A549 (cell line): ENCODE results near the gene WNT6. TPM values are rescaled to one million over a fixed set of nuclear protein-coding genes. Genes with fewer than 3 reads are reported as not detected.

Experiments used
- ATAC-seq, 2 experiments: fragments of 200-7000 bp in 1 of 2; fragments of >200 bp in 1 of 2; cut with Nextera tagmentation in 1 of 2; cut with Tn5 transposase in 1 of 2; 3 replicates each; pipeline versions ENCODE4 v1.8.0 to v1.9.1; 2018 to 2020; ENCODE audit warnings: mild to moderate bottlenecking in 1 of 2, moderate library complexity in 1 of 2
- CTCF ChIA-PET: fragments of 300-600 bp; sonication (Branson Sonifier 250); formaldehyde crosslinking; extraction: SDS; loops from one replicate; lab custom pipeline; 2021; ENCODE audit warnings: antibody characterized with exemption, inconsistent platforms; lab: Yijun Ruan, JAX
- POLR2A ChIA-PET: fragments of 350-600 bp; formaldehyde crosslinking; extraction: SDS; loops from one replicate; lab custom pipeline; 2021; ENCODE audit warnings: antibody characterized with exemption, inconsistent platforms; lab: Yijun Ruan, JAX
- DNase-seq, 2 experiments: peaks; one replicate each; pipeline versions ENCODE4 v3.0.0 to v3.0.0-alpha.2; 2011 to 2016; ENCODE audit warnings: low read depth in 1 of 2, low spot score in 1 of 2
- FAIRE-seq: peaks from 2 replicates; lab custom pipeline; 2011; peaks lifted over from hg19 to GRCh38; lab: Jason Lieb, UNC
- H3K27ac ChIP-seq, 2 experiments: fragments of >200 bp; sonication (Bioruptor Twin); formaldehyde crosslinking; 3 replicates each; pipeline ENCODE4 v1.5.1; 2016 to 2017
- H3K4me1 ChIP-seq: fragments of >200 bp; sonication (Bioruptor Twin); formaldehyde crosslinking; 3 replicates; pipeline ENCODE4 v1.6.1; 2016
- H3K4me2 ChIP-seq: fragments of >200 bp; sonication (Bioruptor Twin); formaldehyde crosslinking; 3 replicates; pipeline ENCODE4 v1.6.1; 2016
- H3K4me3 ChIP-seq: fragments of >200 bp; sonication (Bioruptor Twin); formaldehyde crosslinking; 3 replicates; pipeline ENCODE4 v1.5.1; 2016
- H3K9me3 ChIP-seq: fragments of >200 bp; sonication (Bioruptor Twin); formaldehyde crosslinking; 3 replicates; pipeline ENCODE4 v1.6.1; 2016
- ATOH8 ChIP-seq: fragments of 250-450 bp; sonication (Bioruptor Pico); IDR thresholded peaks from 2 replicates; pipeline ENCODE4 v1.5.0; 2020; ENCODE audit warnings: low read depth, mild to moderate bottlenecking, moderate library complexity
- CBX2 ChIP-seq: fragments of 200-600 bp; sonication (generic); IDR thresholded peaks from 2 replicates; pipeline ENCODE4 v1.6.1; 2016; ENCODE audit warnings: low read depth, mild to moderate bottlenecking, borderline replicate concordance
- CEBPB ChIP-seq, 2 experiments: fragments of >200 bp in 1 of 2; sonication (Bioruptor Twin) in 1 of 2; formaldehyde crosslinking in 1 of 2; IDR thresholded peaks; 2 replicates each; pipeline ENCODE4 v1.6.1; 2012 to 2016
- CTCF ChIP-seq: fragments of >200 bp; sonication (Bioruptor Twin); formaldehyde crosslinking; IDR thresholded peaks from 3 replicates; pipeline ENCODE4 v1.5.1; 2016
- ELK1 ChIP-seq: fragments of 150-350 bp; IDR thresholded peaks from 2 replicates; pipeline ENCODE4 v1.6.1; 2014; ENCODE audit warnings: low read depth, mild to moderate bottlenecking, low read length
- EP300 ChIP-seq, 2 experiments: fragments of >200 bp; sonication (Bioruptor Twin); formaldehyde crosslinking; IDR thresholded peaks; 2 replicates in 1 of 2; 3 replicates in 1 of 2; pipeline ENCODE4 v1.6.1; 2016 to 2017
- GATA3 ChIP-seq: IDR thresholded peaks from 2 replicates; pipeline ENCODE4 v1.6.1; 2012; ENCODE audit warnings: borderline replicate concordance
- HDAC2 ChIP-seq: fragments of 200-600 bp; sonication (generic); IDR thresholded peaks from 2 replicates; pipeline ENCODE4 v1.6.1; 2016
- HMGXB4 ChIP-seq: fragments of 250-450 bp; sonication (Bioruptor Pico); IDR thresholded peaks from 2 replicates; pipeline ENCODE4 v1.5.0; 2021; ENCODE audit warnings: mild to moderate bottlenecking, moderate library complexity, borderline replicate concordance
- HOXB13 ChIP-seq: fragments of 250-450 bp; sonication (Bioruptor Pico); IDR thresholded peaks from 2 replicates; pipeline ENCODE4 v1.5.0; 2020; ENCODE audit warnings: low read depth, mild to moderate bottlenecking, moderate library complexity
- JUN ChIP-seq, 2 experiments: fragments of >200 bp; sonication (Bioruptor Twin); formaldehyde crosslinking; IDR thresholded peaks; 2 replicates in 1 of 2; 3 replicates in 1 of 2; pipeline ENCODE4 v1.6.1; 2016 to 2017
- KDM1A ChIP-seq: fragments of 200-600 bp; sonication (generic); IDR thresholded peaks from 2 replicates; pipeline ENCODE4 v1.6.1; 2016; ENCODE audit warnings: low read depth, mild to moderate bottlenecking
- PBX3 ChIP-seq: IDR thresholded peaks from 2 replicates; pipeline ENCODE4 v1.6.1; 2012
- RAD21 ChIP-seq, 2 experiments: fragments of >200 bp in 1 of 2; sonication (Bioruptor Twin) in 1 of 2; formaldehyde crosslinking in 1 of 2; IDR thresholded peaks in 1 of 2; conservative IDR thresholded peaks in 1 of 2; 2 replicates in 1 of 2; 3 replicates in 1 of 2; pipeline ENCODE4 v1.6.1; 2012 to 2018; ENCODE audit warnings: inconsistent platforms in 1 of 2
- RARB ChIP-seq: fragments of 250-450 bp; sonication (Bioruptor Pico); IDR thresholded peaks from 2 replicates; pipeline ENCODE4 v1.8.0; 2021; ENCODE audit warnings: mild to moderate bottlenecking, moderate library complexity
- REST ChIP-seq: fragments of 200-600 bp; sonication (generic); IDR thresholded peaks from 2 replicates; pipeline ENCODE4 v1.6.1; 2016; ENCODE audit warnings: antibody characterized with exemption, mild to moderate bottlenecking, moderate library complexity
- SMC3 ChIP-seq: fragments of >200 bp; sonication (Bioruptor Twin); formaldehyde crosslinking; IDR thresholded peaks from 3 replicates; pipeline ENCODE4 v1.6.1; 2018; ENCODE audit warnings: inconsistent platforms
- SREBF2 ChIP-seq: fragments of 450-650 bp; IDR thresholded peaks from 2 replicates; pipeline ENCODE4 v1.6.1; 2014; ENCODE audit warnings: mild to moderate bottlenecking, moderate library complexity
- WGBS: methylation state at CpG from one replicate; pipeline ENCODE4 v1.1.6; 2017; ENCODE audit errors: missing lambda C conversion rate; 5-methylcytosine and 5-hydroxymethylcytosine counted together
- polyA plus RNA-seq, 4 experiments: library from polyadenylated mRNA; depleted of rRNA in 3 of 4; stranded (reverse); fragments of >200 nt; fragmentation: RNase III in 1 of 4; extraction: RNeasy Plus Mini Kit Qiagen cat#74134 plus additional on column Dnase treatment in 1 of 4; gene quantifications; 2 replicates in 3 of 4; 3 replicates in 1 of 4; pipeline ENCODE4 v1.2.3, GENCODE V29; 2011 to 2017

Gene WNT6
- polyA plus RNA-seq, 2 of the 4 experiments (the other 2 are of a cell fraction), result 0.06 to 0.10 TPM

- DNase-seq (peak; percentile 62 to 72), ATAC-seq (peak; percentile 33 to 67; a peak in 5 of 6 replicates), FAIRE-seq (no peak)
- Histone ChIP-seq H3K9me3 (no peaks in the 10 kb centered on the region), H3K4me3 (no peak overlapping the region), H3K27ac (no peak overlapping the region), H3K4me1 (peaks cover 12% of the 10 kb centered on the region; the same call in 1 of the 3 replicates), H3K4me2 (no peak overlapping the region)
- ChIA-PET POLR2A (no interaction called here), CTCF (interaction anchor here (0.5 to 23.0 kb wide), 51 partner anchors 8 to 480 kb away, joined by 3 to 665 read pairs (median 4); partner anchors contain the start of genes CDK5R2, WNT6 and ZFAND2B)
- 7% methylated on average over 3 of the region's 3 CpGs for WGBS
- TF ChIP-seq KDM1A (no peak), JUN (IDR thresholded peaks at IDR 0.05) (no peak), ATOH8 (CRISPR knock-in tag) (no peak), SREBF2 (no peak), CTCF (peak; percentile 85), HMGXB4 (CRISPR knock-in tag) (no peak), SMC3 (peak; percentile 86), RAD21 (conservative IDR thresholded peaks at IDR 0.05 in 1 of 2, IDR thresholded peaks at IDR 0.05 in 1 of 2) (peak; percentile 75 to 90), HOXB13 (no peak), EP300 (IDR thresholded peaks at IDR 0.05) (no peak), RARB (no peak), CEBPB (IDR thresholded peaks at IDR 0.05) (no peak), REST (no peak), HDAC2 (no peak), PBX3 (no peak), GATA3 (no peak), CBX2 (no peak), ELK1 (no peak)
Measured at GRCh38 chr2:218876562-218877219, 17.1 kb downstream of the WNT6 start.
